ENCODE results near the gene OR51A2. TPM values are rescaled to one million over a fixed set of nuclear protein-coding genes. Genes with fewer than 3 reads are reported as not detected.

Gene OR51A2
- total RNA-seq, 2 experiments from 2014 or later, result not detected

DNA sequence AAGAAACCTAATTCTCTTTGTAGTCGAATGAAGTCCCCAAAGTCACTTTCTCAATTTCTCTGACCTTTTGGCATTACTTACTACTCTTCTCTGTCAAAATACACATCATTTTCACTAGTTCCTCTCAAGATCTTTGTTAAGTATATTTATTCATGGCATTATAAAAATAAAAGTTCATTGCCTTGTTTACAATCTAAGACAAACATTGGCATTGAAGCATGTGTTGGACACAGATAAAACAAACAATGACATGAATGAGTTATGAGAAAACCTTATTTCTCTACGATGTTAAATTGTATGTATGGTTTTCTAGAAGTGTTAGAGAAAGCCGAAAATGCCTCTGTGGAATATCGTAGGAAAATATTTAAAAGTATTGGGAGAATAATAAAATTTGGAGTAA lies 22.8 kb downstream of the OR51A2 start:
- ChIA-PET POLR2A (no interaction called here), CTCF (no interaction called here)
- Mint-ChIP-seq H3K4me3 (no peak overlapping the region), H3K27me3 (no peaks in the 10 kb centered on the region), H3K4me1 (ENCODE audit: low read depth) (no peaks in the 10 kb centered on the region), H3K36me3 (no peaks in the 10 kb centered on the region), H3K27ac (no peak overlapping the region), H3K9me3 (no peaks in the 10 kb centered on the region)
- no peak for DNase-seq
- intact Hi-C loops (cut with micrococcal nuclease), result no loop called here

DNA sequence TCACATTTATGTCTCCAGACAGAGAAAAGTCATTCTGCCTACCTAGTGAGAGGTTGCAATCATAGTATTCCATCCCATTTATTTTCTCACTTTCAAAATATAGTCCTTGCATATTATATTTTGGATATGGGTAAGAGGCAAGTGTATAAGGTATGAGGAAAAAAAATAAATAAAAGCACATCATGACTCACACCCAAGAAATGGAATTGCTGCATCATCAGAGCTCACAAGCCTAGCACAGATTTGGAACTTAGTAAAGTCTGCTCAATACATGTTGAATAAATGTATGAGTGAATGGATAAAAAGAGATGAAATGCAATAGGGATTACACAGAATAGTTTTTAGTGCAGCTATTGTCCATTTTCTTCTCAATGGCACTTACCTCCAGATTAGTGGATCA lies 28.9 kb downstream of the OR51A2 start:
- H3K4me1 Mint-ChIP-seq (ENCODE audit: low read depth), result no peaks in the 10 kb centered on the region
- DNase-seq, result no peak
- CTCF ChIA-PET, result no interaction called here
- H3K36me3 Mint-ChIP-seq, result no peaks in the 10 kb centered on the region
- POLR2A ChIA-PET, result no interaction called here
- intact Hi-C loops (cut with micrococcal nuclease), result no loop called here
- H3K9me3 Mint-ChIP-seq, result no peaks in the 10 kb centered on the region
- no peak overlapping the region for H3K4me3 Mint-ChIP-seq
- H3K27me3 Mint-ChIP-seq, result peaks cover 6% of the 10 kb centered on the region
- no peak overlapping the region for H3K27ac Mint-ChIP-seq

DNA sequence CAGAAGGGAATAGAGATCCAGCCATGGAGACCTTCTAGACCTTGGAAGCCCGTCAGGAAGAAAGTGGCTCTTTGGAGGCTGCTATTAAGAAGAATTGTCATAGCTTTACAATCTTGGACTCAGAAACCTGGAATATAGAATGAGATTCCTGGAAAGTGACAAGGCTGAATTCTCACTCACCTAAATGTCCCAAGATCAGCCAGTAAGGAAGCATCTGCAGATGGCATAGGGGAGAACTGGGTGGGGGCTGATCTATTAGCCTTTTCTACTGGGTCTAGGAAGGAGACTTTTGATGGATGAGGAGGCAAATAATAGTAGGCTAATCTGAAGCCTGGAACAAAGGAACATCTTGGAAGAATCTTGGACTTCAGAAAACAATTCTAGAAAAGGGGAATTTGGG lies 31.3 kb downstream of the OR51A2 start, which contains the start of gene OR51G1:
Gene OR51G1 (minus strand): TSS at position 101 of the 400 bp plus-strand sequence. CDS start 0 bp downstream, at position 101.
- DNase-seq, result no peak
- Mint-ChIP-seq H3K27me3 (peaks cover 6% of the 10 kb centered on the region), H3K36me3 (no peaks in the 10 kb centered on the region), H3K4me1 (ENCODE audit: low read depth) (no peaks in the 10 kb centered on the region), H3K9me3 (no peaks in the 10 kb centered on the region), H3K4me3 (no peak within 1 kb of the TSS), H3K27ac (no peak within 1 kb of the TSS)
- POLR2A ChIA-PET, result no interaction called here
- CTCF ChIA-PET, result no interaction called here
- intact Hi-C loops (cut with micrococcal nuclease), result no loop called here

DNA sequence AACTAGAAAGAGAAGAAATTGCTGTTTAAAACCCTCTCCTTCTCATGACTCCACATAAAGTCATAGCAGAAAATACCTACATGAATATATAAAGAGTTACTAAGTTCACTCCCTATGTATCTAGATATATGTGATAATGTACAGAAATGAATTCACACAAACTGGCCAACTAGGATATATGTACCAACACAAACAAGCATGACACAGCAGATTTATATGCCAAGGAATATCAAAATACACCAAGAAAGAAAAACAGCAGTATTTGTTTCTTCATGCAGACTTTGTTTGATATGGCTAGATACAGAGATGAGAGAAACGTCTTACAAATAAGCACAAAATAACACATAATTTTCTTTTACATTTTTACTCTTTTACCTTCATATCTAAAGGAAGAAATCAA lies 33.2 kb downstream of the OR51A2 start:
- H3K9me3 Mint-ChIP-seq, result no peaks in the 10 kb centered on the region
- intact Hi-C loops (cut with micrococcal nuclease), result no loop called here
- ChIA-PET CTCF (no interaction called here), POLR2A (no interaction called here)
- no peak for DNase-seq
- H3K27me3 Mint-ChIP-seq, result peaks cover 6% of the 10 kb centered on the region
- H3K36me3 Mint-ChIP-seq, result no peaks in the 10 kb centered on the region
- no peak overlapping the region for H3K4me3 Mint-ChIP-seq
- no peaks in the 10 kb centered on the region for H3K4me1 Mint-ChIP-seq (ENCODE audit: low read depth)
- no peak overlapping the region for H3K27ac Mint-ChIP-seq

DNA sequence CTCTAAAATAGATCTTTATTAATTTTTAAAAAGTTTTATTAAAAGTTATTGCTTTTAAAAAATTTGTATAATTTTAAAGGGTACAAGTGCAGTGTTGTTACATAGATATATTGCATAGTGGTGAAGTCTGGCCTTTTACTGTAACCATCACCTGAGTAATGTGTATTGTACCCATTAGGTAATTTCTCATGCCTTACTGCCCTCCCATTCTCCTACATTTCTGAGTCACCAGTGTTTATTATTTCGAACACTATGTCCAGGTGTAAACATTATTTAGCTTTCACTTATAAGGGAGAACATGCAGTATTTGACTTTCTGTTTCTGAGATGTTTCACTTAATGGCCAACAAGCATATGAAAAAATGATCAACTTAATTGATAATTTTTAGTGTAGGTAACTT lies 33.7 kb downstream of the OR51A2 start:
- CTCF ChIA-PET, result no interaction called here
- intact Hi-C loops (cut with micrococcal nuclease), result no loop called here
- no peak overlapping the region for H3K4me3 Mint-ChIP-seq

DNA sequence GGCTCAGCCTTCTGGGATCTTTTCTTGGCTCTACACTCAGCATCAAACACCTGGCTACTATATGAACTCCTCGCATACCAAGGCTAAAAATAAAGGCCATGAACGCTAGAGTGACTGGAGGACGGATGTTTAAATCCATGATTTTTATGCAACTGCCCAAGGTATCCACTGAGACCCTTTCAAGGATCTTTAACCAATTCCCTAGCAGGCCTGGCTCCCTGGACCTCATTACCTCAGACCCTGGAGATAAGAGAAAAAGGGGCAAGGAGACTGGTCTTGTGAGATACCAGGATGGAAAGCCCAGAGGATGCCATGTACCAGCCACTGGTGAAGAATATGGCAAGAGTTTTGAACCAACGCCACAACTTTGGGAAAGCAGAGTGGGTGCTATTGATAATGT lies 36.3 kb downstream of the OR51A2 start, which contains the start of gene OR51G2:
Gene OR51G2 (minus strand): TSS at position 101 of the 400 bp plus-strand sequence. CDS start 3,687 bp downstream, outside the sequence.
- CTCF ChIA-PET, result no interaction called here
- Mint-ChIP-seq H3K9me3 (no peaks in the 10 kb centered on the region), H3K4me3 (no peak within 1 kb of the TSS), H3K4me1 (ENCODE audit: low read depth) (no peaks in the 10 kb centered on the region), H3K27ac (no peak within 1 kb of the TSS), H3K27me3 (peaks cover 9% of the 10 kb centered on the region), H3K36me3 (no peaks in the 10 kb centered on the region)
- POLR2A ChIA-PET, result no interaction called here
- no peak for DNase-seq
- intact Hi-C loops (cut with micrococcal nuclease), result no loop called here

More for the DNA sequence above, 33.7 kb downstream of the OR51A2 start:
- Mint-ChIP-seq H3K9me3 (no peaks in the 10 kb centered on the region), H3K27me3 (peaks cover 6% of the 10 kb centered on the region), H3K4me1 (ENCODE audit: low read depth) (no peaks in the 10 kb centered on the region), H3K36me3 (no peaks in the 10 kb centered on the region), H3K27ac (no peak overlapping the region)
- POLR2A ChIA-PET, result no interaction called here
- DNase-seq, result no peak

DNA sequence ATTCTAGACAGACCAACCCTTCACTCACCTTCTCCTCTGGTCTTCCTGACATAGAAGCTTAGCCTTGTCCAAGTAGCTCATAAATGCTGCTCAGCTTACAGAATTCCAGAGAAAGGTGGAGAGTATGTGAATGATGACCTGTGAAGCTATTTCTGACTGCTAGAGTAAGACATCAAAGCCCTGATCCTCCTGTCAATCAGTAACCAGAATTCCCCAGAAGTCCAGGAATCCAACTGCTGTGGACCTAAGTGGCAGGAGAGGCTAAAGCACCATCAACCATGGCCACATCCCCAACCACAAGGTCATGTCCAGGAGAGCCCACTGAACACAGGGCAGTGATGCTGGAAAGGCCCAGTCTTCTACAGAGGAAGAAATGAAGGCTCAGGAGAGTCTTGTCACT lies 38.9 kb downstream of the OR51A2 start:
- Mint-ChIP-seq H3K9me3 (no peaks in the 10 kb centered on the region), H3K4me3 (no peak overlapping the region), H3K36me3 (no peaks in the 10 kb centered on the region), H3K4me1 (ENCODE audit: low read depth) (no peaks in the 10 kb centered on the region), H3K27me3 (peaks cover 3% of the 10 kb centered on the region), H3K27ac (no peak overlapping the region)
- DNase-seq, result no peak
- POLR2A ChIA-PET, result no interaction called here
- intact Hi-C loops (cut with micrococcal nuclease), result no loop called here
- CTCF ChIA-PET, result no interaction called here

Other genes with a start within 250 kb of the OR51A2 start
- not detected for gene OR51F1, start 185.8 kb downstream of the OR51A2 start, total RNA-seq
- not detected for gene OR52R1, start 151.3 kb downstream of the OR51A2 start, total RNA-seq
- gene OR51F2, start 134.4 kb downstream of the OR51A2 start, total RNA-seq, result not detected
- not detected for gene OR51S1, start 106.5 kb downstream of the OR51A2 start, total RNA-seq
- not detected for gene OR51T1, start 73.8 kb downstream of the OR51A2 start, total RNA-seq
- gene OR51A7, start 51.9 kb downstream of the OR51A2 start, total RNA-seq, result not detected
- not detected for gene OR51G2, start 36.4 kb downstream of the OR51A2 start, total RNA-seq
- gene OR51G1, start 31.4 kb downstream of the OR51A2 start, total RNA-seq, result not detected
- gene OR51A4, start 8.1 kb downstream of the OR51A2 start, total RNA-seq, result not detected
- not detected for gene OR51L1, start 39.1 kb upstream of the OR51A2 start, total RNA-seq
- gene OR52J3, start 90.8 kb upstream of the OR51A2 start, total RNA-seq, result not detected
- gene OR52E2, start 103.9 kb upstream of the OR51A2 start, total RNA-seq, result not detected
- gene OR52E1, start 113.9 kb upstream of the OR51A2 start, total RNA-seq, result not detected
- not detected for gene OR52A5, start 182.6 kb upstream of the OR51A2 start, total RNA-seq
- gene OR52A1, start 199.0 kb upstream of the OR51A2 start, total RNA-seq, result not detected
- gene OR51V1, start 245.0 kb upstream of the OR51A2 start, total RNA-seq, result not detected